Activated CD4-positive, alpha-beta T cell treated with anti-CD3 and anti-CD28 coated beads, Interleukin-2, amount 10 ng/mL, durations not matched to agents 24 days and 14 days (primary cell): Measurements from ENCODE around the gene FLT1. TPM values are rescaled to one million over a fixed set of nuclear protein-coding genes. Genes with fewer than 3 reads are reported as not detected.

Experiments used
- DNase-seq: peaks from one replicate; pipeline ENCODE4 v3.0.0; 2022
- H3K27ac Mint-ChIP-seq: one replicate; pipeline ENCODE4 v1.8.0; 2022; ENCODE audit warnings: mild to moderate bottlenecking, mixed read lengths
- H3K27me3 Mint-ChIP-seq: one replicate; pipeline ENCODE4 v1.8.0; 2022; ENCODE audit warnings: mixed read lengths
- H3K36me3 Mint-ChIP-seq: one replicate; pipeline ENCODE4 v1.8.0; 2022; ENCODE audit warnings: low read depth, mild to moderate bottlenecking, mixed read lengths
- H3K4me1 Mint-ChIP-seq: one replicate; pipeline ENCODE4 v1.8.0; 2021; ENCODE audit warnings: mixed read lengths
- H3K4me3 Mint-ChIP-seq: one replicate; pipeline ENCODE4 v1.8.0; 2022; ENCODE audit warnings: mild to moderate bottlenecking, moderate library complexity, mixed read lengths
- H3K9me3 Mint-ChIP-seq: one replicate; pipeline ENCODE4 v1.8.0; 2021; ENCODE audit warnings: mixed read lengths
- intact Hi-C: fragments of 100-400 bp; cut with micrococcal nuclease; formaldehyde crosslinking; loops from one replicate; pipeline ENCODE4 v1.15.1; 2023
- total RNA-seq: library from RNA; stranded (reverse); gene quantifications from 2 replicates; pipeline ENCODE4 v1.2.3, GENCODE V29; 2022

Gene FLT1
- total RNA-seq, 1 donor from 2014 or later: 46.7 TPM

- H3K36me3 Mint-ChIP-seq: peaks cover 2% of the 10 kb centered on the region
- DNase-seq: no peak
- intact Hi-C loops: no loop called here
- no peak overlapping the region for H3K27ac Mint-ChIP-seq
- no peaks in the 10 kb centered on the region for H3K9me3 Mint-ChIP-seq
- H3K27me3 Mint-ChIP-seq: peaks cover 5% of the 10 kb centered on the region
- no peaks in the 10 kb centered on the region for H3K4me1 Mint-ChIP-seq
- H3K4me3 Mint-ChIP-seq: no peak overlapping the region
Observed at GRCh38 chr13:28333204-28333881, 161.6 kb downstream of the FLT1 start.

DNA sequence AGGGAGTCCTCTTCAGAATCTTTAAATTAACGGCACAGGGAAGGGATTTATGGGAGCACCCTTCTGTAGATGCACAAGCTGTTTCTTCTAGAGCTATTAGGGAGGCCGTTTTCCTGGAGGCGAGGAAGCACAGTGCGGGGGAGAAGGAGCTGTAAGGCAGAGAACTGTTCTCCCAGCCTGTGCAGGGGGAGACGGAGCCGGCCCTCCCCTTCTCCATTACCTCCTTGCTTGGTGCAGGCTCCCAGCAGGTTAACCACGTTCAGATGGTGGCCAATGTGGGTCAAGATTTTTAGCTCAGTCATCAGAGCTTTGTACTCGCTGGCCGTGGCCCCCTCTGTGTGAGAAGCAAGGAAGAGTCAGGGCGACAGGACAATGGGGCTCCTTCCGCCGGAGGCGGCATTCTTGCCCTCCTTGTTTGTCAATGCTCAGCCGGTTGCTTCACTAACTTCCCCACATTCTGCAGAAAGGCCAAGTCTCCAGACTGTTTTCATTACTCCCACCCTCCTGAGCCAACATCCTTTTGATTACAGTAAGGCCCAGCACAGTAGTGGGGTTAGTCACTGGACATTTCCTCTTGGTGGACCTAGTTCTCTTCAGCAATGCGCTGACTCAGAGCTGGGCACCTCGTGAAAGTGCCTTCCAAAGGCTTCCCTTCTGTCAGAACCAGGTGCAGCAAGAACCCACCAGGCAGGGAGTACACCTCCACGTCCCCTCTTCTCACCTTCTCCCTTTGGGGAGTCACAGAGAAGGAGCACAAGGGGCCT is 165.4 kb downstream of the FLT1 start:
- H3K27me3 Mint-ChIP-seq: no peaks in the 10 kb centered on the region
- DNase-seq: no peak
- no peaks in the 10 kb centered on the region for H3K36me3 Mint-ChIP-seq
- H3K9me3 Mint-ChIP-seq: no peaks in the 10 kb centered on the region
- intact Hi-C loops: no loop called here
- H3K4me1 Mint-ChIP-seq: no peaks in the 10 kb centered on the region
- H3K27ac Mint-ChIP-seq: no peak overlapping the region
- no peak overlapping the region for H3K4me3 Mint-ChIP-seq

DNA sequence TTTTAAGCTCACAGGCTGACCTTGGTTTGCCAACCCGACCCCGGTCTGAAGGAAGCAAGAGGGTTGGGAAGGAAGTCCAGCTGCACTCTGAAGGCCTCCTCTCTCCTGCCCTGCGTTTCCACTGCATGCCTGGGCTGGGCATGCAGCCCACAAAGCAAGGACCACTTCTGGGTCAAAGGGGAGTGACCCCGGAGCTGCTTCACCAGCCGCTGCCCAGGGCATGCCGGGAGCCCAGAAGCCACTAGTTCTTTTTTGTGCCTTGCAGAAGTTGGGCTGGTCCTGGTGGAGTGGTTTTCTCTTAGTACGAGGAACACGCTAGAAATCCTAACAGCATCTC is 166.7 kb downstream of the FLT1 start:
- no peaks in the 10 kb centered on the region for H3K36me3 Mint-ChIP-seq
- H3K4me3 Mint-ChIP-seq: no peak overlapping the region
- intact Hi-C loops: no loop called here
- no peak overlapping the region for H3K27ac Mint-ChIP-seq
- no peak for DNase-seq
- H3K27me3 Mint-ChIP-seq: no peaks in the 10 kb centered on the region
- H3K9me3 Mint-ChIP-seq: no peaks in the 10 kb centered on the region
- peaks cover 4% of the 10 kb centered on the region for H3K4me1 Mint-ChIP-seq

- H3K9me3 Mint-ChIP-seq: no peaks in the 10 kb centered on the region
- no peak overlapping the region for H3K27ac Mint-ChIP-seq
- no peaks in the 10 kb centered on the region for H3K27me3 Mint-ChIP-seq
- no peak overlapping the region for H3K4me3 Mint-ChIP-seq
- DNase-seq: no peak
- intact Hi-C loops: no loop called here
- peaks cover 4% of the 10 kb centered on the region for H3K4me1 Mint-ChIP-seq
- no peaks in the 10 kb centered on the region for H3K36me3 Mint-ChIP-seq
Observed at GRCh38 chr13:28327373-28328270, 167.3 kb downstream of the FLT1 start.

GRCh38 chr13:28326056-28326455 is 168.9 kb downstream of the FLT1 start:
- H3K27ac Mint-ChIP-seq: no peak overlapping the region
- DNase-seq: no peak
- no peaks in the 10 kb centered on the region for H3K9me3 Mint-ChIP-seq
- H3K36me3 Mint-ChIP-seq: no peaks in the 10 kb centered on the region
- intact Hi-C loops: no loop called here
- H3K27me3 Mint-ChIP-seq: no peaks in the 10 kb centered on the region
- peaks cover 4% of the 10 kb centered on the region for H3K4me1 Mint-ChIP-seq
- no peak overlapping the region for H3K4me3 Mint-ChIP-seq

- DNase-seq: no peak
- intact Hi-C loops: no loop called here
- H3K9me3 Mint-ChIP-seq: no peaks in the 10 kb centered on the region
- H3K4me1 Mint-ChIP-seq: peaks cover 4% of the 10 kb centered on the region
- H3K4me3 Mint-ChIP-seq: no peak overlapping the region
- no peak overlapping the region for H3K27ac Mint-ChIP-seq
- H3K27me3 Mint-ChIP-seq: no peaks in the 10 kb centered on the region
- no peaks in the 10 kb centered on the region for H3K36me3 Mint-ChIP-seq
Observed at GRCh38 chr13:28325022-28325421, 169.9 kb downstream of the FLT1 start.

DNA sequence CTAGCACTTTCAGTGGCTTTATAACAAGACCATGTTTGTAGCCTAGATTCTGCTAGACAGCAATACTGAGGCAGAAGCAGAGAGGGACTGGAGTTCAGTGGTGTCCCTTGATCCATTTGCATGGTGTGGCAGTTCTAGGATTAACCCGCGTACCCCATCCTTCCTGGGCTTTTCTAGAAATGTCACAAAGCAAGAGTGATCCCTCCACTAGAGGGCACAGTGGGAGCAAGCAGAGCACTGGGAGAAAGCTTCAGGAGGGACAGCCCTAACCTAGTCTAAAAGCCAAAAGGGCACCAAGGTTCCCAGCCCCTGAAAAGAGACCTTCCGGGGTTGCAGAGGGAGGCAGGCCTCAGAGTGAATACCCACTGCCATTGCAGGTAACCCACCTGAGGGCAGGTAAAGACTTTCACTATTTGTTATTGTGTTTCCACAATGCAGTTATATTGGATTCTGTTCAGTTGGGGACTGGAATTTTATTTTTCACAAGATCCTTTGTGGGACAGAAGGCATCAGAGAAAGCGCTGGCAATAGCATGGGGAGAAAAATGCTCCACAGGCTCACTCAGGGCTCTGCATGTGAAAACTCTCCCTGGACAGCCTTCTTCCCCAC is 170.6 kb downstream of the FLT1 start:
- H3K4me3 Mint-ChIP-seq: no peak overlapping the region
- H3K9me3 Mint-ChIP-seq: no peaks in the 10 kb centered on the region
- intact Hi-C loops: loop anchor here (1.0 to 5.0 kb wide), 4 partner anchors 168 to 472 kb away; partner anchors contain the start of gene POMP
- H3K4me1 Mint-ChIP-seq: peaks cover 4% of the 10 kb centered on the region
- DNase-seq: peak; percentile 89
- H3K27me3 Mint-ChIP-seq: no peaks in the 10 kb centered on the region
- no peaks in the 10 kb centered on the region for H3K36me3 Mint-ChIP-seq
- no peak overlapping the region for H3K27ac Mint-ChIP-seq

DNA sequence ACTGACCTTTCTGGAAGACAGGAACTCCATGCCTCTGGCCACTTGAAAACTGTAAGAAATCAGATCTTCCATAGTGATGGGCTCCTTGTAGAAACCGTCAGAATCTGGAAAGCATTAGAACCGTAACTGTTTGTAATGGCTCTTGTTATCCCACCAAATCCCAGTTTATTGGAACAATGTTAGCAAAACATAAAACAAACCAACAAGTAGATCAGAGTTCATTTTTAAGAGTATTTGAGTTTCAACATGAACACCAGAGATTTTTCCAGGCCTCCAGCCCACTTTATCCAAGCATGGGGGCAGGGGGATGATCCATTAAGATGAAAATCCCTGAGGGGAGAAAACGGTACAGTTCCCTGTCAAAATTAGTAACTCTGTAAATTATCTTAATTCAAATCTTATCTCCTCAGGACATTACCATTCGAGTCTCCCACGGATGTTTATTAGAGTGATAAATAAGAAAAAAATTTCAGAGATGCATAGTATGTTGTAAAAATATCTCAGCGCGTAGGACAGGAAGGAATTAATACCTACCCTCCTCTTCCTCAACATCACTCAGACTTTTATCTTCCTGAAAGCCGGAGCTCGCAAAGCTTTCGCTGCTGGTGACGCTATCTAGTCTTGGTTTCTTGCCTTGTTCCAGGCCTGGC is 172.5 kb downstream of the FLT1 start:
- H3K4me3 Mint-ChIP-seq: no peak overlapping the region
- H3K36me3 Mint-ChIP-seq: no peaks in the 10 kb centered on the region
- H3K4me1 Mint-ChIP-seq: peaks cover 4% of the 10 kb centered on the region
- no peaks in the 10 kb centered on the region for H3K27me3 Mint-ChIP-seq
- intact Hi-C loops: loop anchor here (5.0 kb wide), 1 partner anchor 170 kb away; no protein-coding TSS in a partner anchor
- no peak overlapping the region for H3K27ac Mint-ChIP-seq
- no peaks in the 10 kb centered on the region for H3K9me3 Mint-ChIP-seq
- no peak for DNase-seq

- no peak overlapping the region for H3K27ac Mint-ChIP-seq
- H3K4me3 Mint-ChIP-seq: no peak overlapping the region
- intact Hi-C loops: loop anchor here (5.0 kb wide), 1 partner anchor 171 kb away; no protein-coding TSS in a partner anchor
- no peaks in the 10 kb centered on the region for H3K9me3 Mint-ChIP-seq
- no peaks in the 10 kb centered on the region for H3K36me3 Mint-ChIP-seq
- no peaks in the 10 kb centered on the region for H3K27me3 Mint-ChIP-seq
- peaks cover 4% of the 10 kb centered on the region for H3K4me1 Mint-ChIP-seq
- DNase-seq: no peak
Observed at GRCh38 chr13:28321756-28322155, 173.2 kb downstream of the FLT1 start.

- intact Hi-C loops: loop anchor here (5.0 kb wide), 1 partner anchor 171 kb away; no protein-coding TSS in a partner anchor
Observed at GRCh38 chr13:28320884-28321574, 173.9 kb downstream of the FLT1 start.

GRCh38 chr13:28320209-28320608 is 174.7 kb downstream of the FLT1 start:
- no peak overlapping the region for H3K4me3 Mint-ChIP-seq
- DNase-seq: no peak
- H3K36me3 Mint-ChIP-seq: no peaks in the 10 kb centered on the region
- H3K4me1 Mint-ChIP-seq: peaks cover 4% of the 10 kb centered on the region
- no peak overlapping the region for H3K27ac Mint-ChIP-seq
- H3K9me3 Mint-ChIP-seq: no peaks in the 10 kb centered on the region
- H3K27me3 Mint-ChIP-seq: no peaks in the 10 kb centered on the region
- intact Hi-C loops: loop anchor here (5.0 kb wide), 1 partner anchor 172 kb away; no protein-coding TSS in a partner anchor

More at GRCh38 chr13:28320884-28321574, 173.9 kb downstream of the FLT1 start:
- DNase-seq: no peak
- no peaks in the 10 kb centered on the region for H3K9me3 Mint-ChIP-seq
- no peak overlapping the region for H3K4me3 Mint-ChIP-seq
- H3K27ac Mint-ChIP-seq: no peak overlapping the region
- H3K27me3 Mint-ChIP-seq: no peaks in the 10 kb centered on the region
- H3K36me3 Mint-ChIP-seq: no peaks in the 10 kb centered on the region
- peaks cover 4% of the 10 kb centered on the region for H3K4me1 Mint-ChIP-seq

GRCh38 chr13:28319528-28319927 is 175.4 kb downstream of the FLT1 start:
- no peak overlapping the region for H3K4me3 Mint-ChIP-seq
- intact Hi-C loops: no loop called here
- H3K27ac Mint-ChIP-seq: no peak overlapping the region
- no peaks in the 10 kb centered on the region for H3K9me3 Mint-ChIP-seq
- H3K36me3 Mint-ChIP-seq: no peaks in the 10 kb centered on the region
- no peaks in the 10 kb centered on the region for H3K27me3 Mint-ChIP-seq
- no peak for DNase-seq
- peaks cover 4% of the 10 kb centered on the region for H3K4me1 Mint-ChIP-seq
